HepG2 (cell line): Measurements from ENCODE around the gene CAMK1G. TPM values are rescaled to one million over a fixed set of nuclear protein-coding genes. Genes with fewer than 3 reads are reported as not detected.
A peak's percentile ranks its signal among the peaks of the same experiment; 100 is the strongest.

Experiments
- ATAC-seq: fragments of 200-7000 bp; cut with Tn5 transposase; 3 replicates; pipeline ENCODE4 v1.9.1; 2020; ENCODE audit warnings: mild to moderate bottlenecking, moderate library complexity
- BruUV-seq: library from RNA; stranded (reverse); fragments of 400-500 nt; replicated peaks from 2 replicates; lab custom pipeline; 2021; lab: Mats Ljungman, UMichigan
- CTCF ChIA-PET: fragments of 300-600 bp; formaldehyde crosslinking; extraction: SDS; loops from one replicate; lab custom pipeline; 2021; ENCODE audit warnings: low total read pairs, inconsistent platforms, low intra/inter-chr PET ratio; lab: Yijun Ruan, JAX
- POLR2A ChIA-PET: fragments of 350-600 bp; sonication (Branson Sonifier 250); formaldehyde crosslinking; loops from one replicate; lab custom pipeline; 2020; ENCODE audit warnings: antibody characterized with exemption, inconsistent platforms; lab: Yijun Ruan, JAX
- DNase-seq: peaks from one replicate; pipeline ENCODE4 v3.0.0-alpha.2; 2015; ENCODE audit warnings: low spot score
- FAIRE-seq: peaks from 3 replicates; lab custom pipeline; 2011; peaks lifted over from hg19 to GRCh38; lab: Jason Lieb, UNC
- H2AFZ ChIP-seq: one replicate; pipeline ENCODE4 v1.6.1; 2011; ENCODE audit warnings: low read length, inconsistent platforms
- H3K27ac ChIP-seq: fragments of 300-600 bp; 3 replicates; pipeline ENCODE4 v1.8.0; 2011; ENCODE audit warnings: mixed run types, mild to moderate bottlenecking, mixed read lengths, low read length, inconsistent platforms; ENCODE audit not compliant: insufficient read depth; ENCODE audit errors: extremely low read length
- H3K27me3 ChIP-seq, 2 experiments: fragments of 200-600 bp in 1 of 2; 2 replicates in 1 of 2; 3 replicates in 1 of 2; pipeline versions ENCODE4 v1.6.0 to v1.8.0; 2011; ENCODE audit warnings: low read length in 2 of 2, mild to moderate bottlenecking in 2 of 2, moderate library complexity in 2 of 2, inconsistent platforms in 1 of 2; ENCODE audit not compliant: insufficient read depth in 2 of 2, control insufficient read depth in 1 of 2
- H3K36me3 ChIP-seq, 2 experiments: fragments of 200-600 bp in 1 of 2; replicated peaks in 1 of 2; 2 replicates in 1 of 2; 3 replicates in 1 of 2; pipeline versions ENCODE4 v1.5.1 to v1.8.0; 2011; ENCODE audit warnings: low read length in 2 of 2, inconsistent platforms in 1 of 2; ENCODE audit not compliant: insufficient read depth in 2 of 2, control insufficient read depth in 1 of 2
- H3K4me1 ChIP-seq: 2 replicates; pipeline ENCODE4 v1.5.1; 2012; ENCODE audit warnings: low read length, inconsistent platforms; ENCODE audit not compliant: insufficient read depth
- H3K4me2 ChIP-seq: 2 replicates; pipeline ENCODE4 v1.6.0; 2011; ENCODE audit warnings: low read depth, low read length, inconsistent platforms
- H3K4me3 ChIP-seq, 3 experiments: fragments of 200-600 bp in 1 of 3; sonication (generic), shearing (Covaris generic) in 1 of 3; replicated peaks in 1 of 3; 2 replicates each; pipeline ENCODE4 v1.5.1; 2011 to 2016; ENCODE audit warnings: low read length in 3 of 3, inconsistent platforms in 2 of 3, low read depth in 2 of 3, mild to moderate bottlenecking in 2 of 3, control low read depth in 1 of 3, mixed read lengths in 1 of 3; ENCODE audit not compliant: insufficient read depth in 1 of 3
- H3K79me2 ChIP-seq: one replicate; pipeline ENCODE4 v1.6.1; 2011; ENCODE audit warnings: low read length, inconsistent platforms; ENCODE audit not compliant: insufficient read depth
- H3K9ac ChIP-seq: 2 replicates; pipeline ENCODE4 v1.6.0; 2011; ENCODE audit warnings: mild to moderate bottlenecking, low read depth, low read length, inconsistent platforms; ENCODE audit not compliant: insufficient read depth
- H3K9me3 ChIP-seq: 2 replicates; pipeline ENCODE4 v1.5.1; 2012; ENCODE audit warnings: mild to moderate bottlenecking, low read length
- H4K20me1 ChIP-seq: 2 replicates; pipeline ENCODE4 v1.6.0; 2011; ENCODE audit warnings: inconsistent platforms, mild to moderate bottlenecking, low read length, moderate library complexity; ENCODE audit not compliant: insufficient read depth
- GRHL1 ChIP-seq: sonication (generic); formaldehyde crosslinking; conservative IDR thresholded peaks from 2 replicates; pipeline ENCODE4 v1.8.0; 2022; ENCODE audit warnings: missing genetic modification reagents
- NPAS2 ChIP-seq: sonication (generic); formaldehyde crosslinking; IDR thresholded peaks from 2 replicates; pipeline ENCODE4 v1.8.0; 2022; ENCODE audit warnings: mild to moderate bottlenecking, missing genetic modification reagents, borderline replicate concordance
- PPARG ChIP-seq: conservative IDR thresholded peaks from 2 replicates; pipeline ENCODE4 v1.6.1; 2016; ENCODE audit warnings: missing biosample characterization, missing genetic modification reagents
- RNF219 ChIP-seq: sonication (generic); formaldehyde crosslinking; IDR thresholded peaks from 2 replicates; pipeline ENCODE4 v1.5.0; 2020; ENCODE audit warnings: mild to moderate bottlenecking, missing genetic modification reagents
- SMC3 ChIP-seq: IDR thresholded peaks from 2 replicates; pipeline ENCODE4 v1.6.1; 2011; ENCODE audit warnings: low read length, improper control_type of control experiment
- THAP7 ChIP-seq: sonication (generic); formaldehyde crosslinking; IDR thresholded peaks from 2 replicates; pipeline ENCODE4 v1.8.1; 2023; ENCODE audit warnings: mild to moderate bottlenecking, missing genetic modification reagents
- ZMAT5 ChIP-seq: sonication (generic); formaldehyde crosslinking; IDR thresholded peaks from 2 replicates; pipeline ENCODE4 v1.5.0; 2020; ENCODE audit warnings: mild to moderate bottlenecking, low read depth, missing genetic modification reagents, borderline replicate concordance
- ZNF282 ChIP-seq: fragments of 450-650 bp; IDR thresholded peaks from 2 replicates; pipeline ENCODE4 v1.6.1; 2018; ENCODE audit not compliant: partially characterized antibody
- ZZZ3 ChIP-seq: sonication (generic); formaldehyde crosslinking; IDR thresholded peaks from 2 replicates; pipeline ENCODE4 v1.4.0; 2020; ENCODE audit warnings: missing genetic modification reagents, mild to moderate bottlenecking, borderline replicate concordance
- WGBS: methylation state at CpG from one replicate; pipeline ENCODE4 v1.1.6; 2017; ENCODE audit warnings: low lambda C conversion rate; 5-methylcytosine and 5-hydroxymethylcytosine counted together
- in situ Hi-C: cut with HindIII; loops from 2 replicates; pipeline ENCODE4 v1.10.0; 2017; ENCODE audit warnings: low pct_unique_long_range_greater_than_20kb; ENCODE audit not compliant: extremely low pct_ligation_motif_present
- intact Hi-C: fragments of 100-400 bp; cut with micrococcal nuclease; formaldehyde crosslinking; loops from one replicate; pipeline ENCODE4 v1.10.0; 2022; ENCODE audit not compliant: unreplicated experiment
- polyA plus RNA-seq, 8 experiments: library from polyadenylated mRNA; depleted of rRNA in 3 of 8; stranded (reverse) in 7 of 8; unstranded in 1 of 8; fragments of >200 nt; fragmentation: Illumina TruSeq in 4 of 8; extraction: Trizol in 4 of 8; gene quantifications; 2 replicates each; pipeline versions ENCODE4 v1.2.1 to v1.2.3, GENCODE V29; 2011 to 2016; ENCODE audit warnings: low read depth in 4 of 8, missing spikeins in 1 of 8, mixed read lengths in 1 of 8; ENCODE audit not compliant: insufficient read depth in 1 of 8
- total RNA-seq, 5 experiments: library from RNA; depleted of rRNA; stranded (reverse); fragments of >200 nt; fragmentation: Illumina TruSeq; extraction: Trizol; gene quantifications; 2 replicates each; pipeline ENCODE4 v1.2.3, GENCODE V29; 2016; ENCODE audit warnings: low read depth in 1 of 5

Gene CAMK1G
- total and polyA plus RNA-seq, 2 of the 13 experiments (the other 11 are each of a cell fraction or from before 2014, with no cell fraction given) = not detected

DNA sequence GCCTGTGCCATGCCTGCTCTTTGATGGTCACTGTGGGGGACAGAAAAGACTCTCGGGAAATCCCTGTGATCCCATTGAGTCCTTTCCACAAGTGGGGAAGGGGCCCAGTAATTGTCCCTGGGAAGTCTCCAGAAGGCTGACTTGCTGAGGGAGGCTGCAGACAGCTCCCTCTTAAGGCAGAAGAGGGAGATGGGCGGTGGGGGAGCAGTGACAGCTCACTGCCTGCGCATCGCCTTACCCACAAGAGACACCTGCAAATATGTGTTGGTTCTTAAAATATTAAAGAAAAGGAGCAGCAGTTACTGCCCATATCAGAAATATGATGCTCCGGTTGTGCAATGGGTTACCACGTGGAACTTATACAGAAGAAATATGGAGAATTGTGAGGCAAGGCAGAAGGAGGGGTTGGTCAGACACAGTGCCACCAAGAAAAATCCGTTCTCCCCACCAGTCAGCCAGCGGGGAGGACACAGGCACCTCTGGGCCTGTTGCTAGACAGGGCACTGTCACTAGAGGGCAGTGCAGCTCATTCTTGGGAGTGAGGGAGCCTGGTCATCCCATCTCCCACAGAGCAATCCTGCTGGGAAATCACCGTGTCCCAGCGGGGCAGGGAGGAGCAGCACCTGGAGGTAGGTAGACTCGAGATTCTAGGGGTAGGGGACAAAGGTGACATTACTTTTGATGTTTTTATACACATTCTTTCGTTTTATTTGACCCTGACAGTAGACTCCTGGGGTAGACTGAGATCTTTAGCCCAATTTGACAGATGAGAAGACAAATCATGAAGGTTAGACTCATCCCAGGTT lies 6.9 kb upstream of the CAMK1G start:
- FAIRE-seq = peak; percentile 65
- in situ Hi-C loops (loop anchor here (5.0 kb wide), 1 partner anchor 116 kb away; no protein-coding TSS in a partner anchor), intact Hi-C loops (loop anchor here (1.0 to 5.0 kb wide), 3 partner anchors 51 to 171 kb away; no protein-coding TSS in a partner anchor)
- TF ChIP-seq GRHL1 (CRISPR knock-in tag) (no peak), PPARG (CRISPR knock-in tag) (no peak), SMC3 (peak; percentile 63), NPAS2 (CRISPR knock-in tag) (no peak), ZZZ3 (CRISPR knock-in tag) (no peak), THAP7 (CRISPR knock-in tag) (no peak), RNF219 (no peak), ZNF282 (no peak), ZMAT5 (CRISPR knock-in tag) (no peak)

More for the DNA sequence above, 6.9 kb upstream of the CAMK1G start:
- H3K4me1 ChIP-seq = no peaks in the 10 kb centered on the region
- H3K36me3 ChIP-seq = no peaks in the 10 kb centered on the region
- 4% methylated on average over 12 of the region's 12 CpGs for WGBS
- no peak overlapping the region for H3K4me2 ChIP-seq
- H3K27me3 ChIP-seq = no peaks in the 10 kb centered on the region
- BruUV-seq = no TSS peak
- no peak overlapping the region for H3K27ac ChIP-seq
- DNase-seq (peak; percentile 44), ATAC-seq (peak; percentile 100)
- no peak overlapping the region for H3K4me3 ChIP-seq
- no peaks in the 10 kb centered on the region for H4K20me1 ChIP-seq
- no peaks in the 10 kb centered on the region for H3K79me2 ChIP-seq
- ChIA-PET CTCF (interaction anchor here (2.0 to 2.4 kb wide), 3 partner anchors 51 to 171 kb away, joined by 7 to 16 read pairs (median 14); no protein-coding TSS in a partner anchor), POLR2A (no interaction called here)
- no peak overlapping the region for H2AFZ ChIP-seq
- no peak overlapping the region for H3K9ac ChIP-seq
- H3K9me3 ChIP-seq = no peaks in the 10 kb centered on the region
